Esophagus squamous epithelium (tissue), 5 donors: ENCODE results near the gene PYGB. TPM values are rescaled to one million over a fixed set of nuclear protein-coding genes. Genes with fewer than 3 reads are reported as not detected.

ENCODE experiments used
- DNase-seq: peaks from one replicate; lab custom pipeline; 2025; lab: John Stamatoyannopoulos, UW
- H3K27ac ChIP-seq, 4 donors: fragments of 200-600 bp; sonication (generic); one replicate each; pipeline ENCODE4 v1.5.1; 2016 to 2019; ENCODE audit warnings: mild to moderate bottlenecking in 1 of 4
- H3K27me3 ChIP-seq, 4 donors: fragments of 200-600 bp; sonication (generic); 1 replicate in 3 of 4; 2 replicates in 1 of 4; pipeline versions ENCODE4 v1.5.1 to v1.6.0; 2017 to 2021; ENCODE audit warnings: antibody characterized with exemption in 1 of 4
- H3K36me3 ChIP-seq, 3 donors: fragments of 200-600 bp; sonication (generic); one replicate each; pipeline ENCODE4 v1.5.1; 2016 to 2019
- H3K4me1 ChIP-seq, 3 donors: fragments of 200-600 bp; sonication (generic); one replicate each; pipeline ENCODE4 v1.5.1; 2017 to 2019
- H3K4me3 ChIP-seq, 4 donors: fragments of 200-600 bp; sonication (generic); 1 replicate in 3 of 4; 2 replicates in 1 of 4; pipeline ENCODE4 v1.5.1; 2016 to 2019; ENCODE audit warnings: mild to moderate bottlenecking in 2 of 4, moderate library complexity in 1 of 4
- H3K9me3 ChIP-seq, 3 donors: fragments of 200-600 bp; sonication (generic); one replicate each; pipeline ENCODE4 v1.5.1; 2016 to 2019
- POLR2A ChIP-seq, 4 donors: fragments of 450-650 bp; IDR thresholded peaks; one replicate each; pipeline ENCODE4 v1.6.1; 2017; ENCODE audit warnings: antibody characterized with exemption in 4 of 4, mild to moderate bottlenecking in 4 of 4, moderate library complexity in 3 of 4
- WGBS, 2 donors: methylation state at CpG; one replicate each; pipeline ENCODE4 v1.1.5; 2018; 5-methylcytosine and 5-hydroxymethylcytosine counted together
- intact Hi-C: fragments of 100-400 bp; cut with DNase I; formaldehyde crosslinking; loops from one replicate; pipeline ENCODE4 v1.15.0; 2022
- total RNA-seq, 4 donors: library from RNA; depleted of rRNA; stranded (reverse); fragments of >200 nt; gene quantifications; one replicate each; pipeline ENCODE4 v1.1.0, GENCODE V29; 2016
- TF ChIP-seq, protein P1 (sequence below), 6 experiments: fragments of 450-650 bp in 4 of 6; fragments of 200-600 bp in 2 of 6; sonication (generic) in 2 of 6; IDR thresholded peaks; one replicate each; pipeline ENCODE4 v1.5.1; 2016 to 2019; ENCODE audit warnings: antibody characterized with exemption in 6 of 6, mild to moderate bottlenecking in 4 of 6, moderate library complexity in 4 of 6
- donor health status: DM: yes; HTN: yes; CAD: no.

PYGB gene
- total RNA-seq, 4 donors from 2014 or later = 70.8 to 127 (median 95.6) TPM

DNA sequence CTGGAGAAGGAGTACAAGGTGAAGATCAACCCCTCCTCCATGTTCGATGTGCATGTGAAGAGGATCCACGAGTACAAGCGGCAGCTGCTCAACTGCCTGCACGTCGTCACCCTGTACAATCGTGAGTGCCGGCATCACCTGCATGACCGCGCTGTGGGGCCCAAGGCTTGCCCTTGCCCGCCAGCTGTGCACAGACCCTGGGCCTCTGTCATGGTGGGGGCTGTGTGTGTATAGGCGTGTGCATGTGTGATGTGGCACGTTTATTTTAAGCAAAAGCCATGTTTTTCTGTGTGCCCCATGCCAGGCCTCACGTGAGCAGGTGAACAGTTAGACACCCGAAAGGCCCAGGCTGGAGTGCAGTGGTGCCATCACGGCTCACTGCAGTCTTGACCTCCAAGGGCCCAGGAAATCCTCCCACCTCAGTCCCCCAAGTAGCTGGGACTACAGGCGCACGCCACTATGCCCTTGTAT lies 36.3 kb downstream of the PYGB start:
- no peak for TF ChIP-seq POLR2A (IDR thresholded peaks at IDR 0.05)
- no peak for DNase-seq
- no peak overlapping the region for H3K4me3 ChIP-seq

DNA sequence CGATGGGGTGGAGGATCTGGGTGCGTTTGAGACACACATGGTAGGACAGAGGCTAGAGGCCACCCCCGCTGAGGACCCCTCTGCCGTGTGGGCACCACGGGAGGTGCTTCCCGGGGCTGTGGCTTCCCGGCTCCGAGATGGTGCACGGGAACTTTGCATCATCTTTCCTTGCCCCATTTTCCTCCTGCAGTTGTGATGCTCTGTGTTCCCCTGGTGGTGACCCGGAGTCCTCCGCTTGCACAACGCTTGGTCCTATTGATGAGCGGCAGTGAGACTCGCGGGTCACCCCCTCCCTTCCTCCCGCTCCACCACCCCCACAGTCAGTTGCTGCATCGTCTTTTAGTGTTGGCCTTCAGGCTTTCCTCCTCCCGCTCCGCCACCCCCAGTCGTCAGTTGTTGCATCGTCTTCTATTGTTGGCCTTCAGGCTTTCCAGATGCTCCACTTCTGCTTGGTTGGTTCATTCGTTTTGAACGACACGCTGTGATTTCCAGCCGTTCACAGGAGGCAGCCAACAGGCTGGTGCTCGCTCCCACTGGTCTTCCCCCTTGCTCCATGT lies 37.3 kb downstream of the PYGB start:
- TF ChIP-seq POLR2A (IDR thresholded peaks at IDR 0.05) = no peak
- TF ChIP-seq, protein P1, sequence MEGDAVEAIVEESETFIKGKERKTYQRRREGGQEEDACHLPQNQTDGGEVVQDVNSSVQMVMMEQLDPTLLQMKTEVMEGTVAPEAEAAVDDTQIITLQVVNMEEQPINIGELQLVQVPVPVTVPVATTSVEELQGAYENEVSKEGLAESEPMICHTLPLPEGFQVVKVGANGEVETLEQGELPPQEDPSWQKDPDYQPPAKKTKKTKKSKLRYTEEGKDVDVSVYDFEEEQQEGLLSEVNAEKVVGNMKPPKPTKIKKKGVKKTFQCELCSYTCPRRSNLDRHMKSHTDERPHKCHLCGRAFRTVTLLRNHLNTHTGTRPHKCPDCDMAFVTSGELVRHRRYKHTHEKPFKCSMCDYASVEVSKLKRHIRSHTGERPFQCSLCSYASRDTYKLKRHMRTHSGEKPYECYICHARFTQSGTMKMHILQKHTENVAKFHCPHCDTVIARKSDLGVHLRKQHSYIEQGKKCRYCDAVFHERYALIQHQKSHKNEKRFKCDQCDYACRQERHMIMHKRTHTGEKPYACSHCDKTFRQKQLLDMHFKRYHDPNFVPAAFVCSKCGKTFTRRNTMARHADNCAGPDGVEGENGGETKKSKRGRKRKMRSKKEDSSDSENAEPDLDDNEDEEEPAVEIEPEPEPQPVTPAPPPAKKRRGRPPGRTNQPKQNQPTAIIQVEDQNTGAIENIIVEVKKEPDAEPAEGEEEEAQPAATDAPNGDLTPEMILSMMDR (IDR thresholded peaks at IDR 0.05) = no peak
- 83 to 86% methylated on average over 20 to 26 of the region's 26 CpGs for WGBS, 2 donors
- Histone ChIP-seq H3K27ac (no peak overlapping the region), H3K9me3 (no peaks in the 10 kb centered on the region), H3K4me1 (peaks cover 0 to 19% (median 5%) of the 10 kb centered on the region in 3 donors), H3K27me3 (no peaks in the 10 kb centered on the region), H3K36me3 (peaks cover 40 to 100% (median 60%) of the 10 kb centered on the region in 3 donors), H3K4me3 (no peak overlapping the region)
- intact Hi-C loops = loop anchor here (10.0 kb wide), 1 partner anchor 70 kb away; no protein-coding TSS in a partner anchor
- no peak for DNase-seq

More for the DNA sequence above, 36.3 kb downstream of the PYGB start:
- WGBS, 2 donors = 87 to 88% methylated on average over 8 to 15 of the region's 17 CpGs
- Histone ChIP-seq H3K27ac (no peak overlapping the region), H3K36me3 (peaks cover 48 to 100% (median 61%) of the 10 kb centered on the region in 3 donors), H3K4me1 (peaks cover 5 to 29% (median 7%) of the 10 kb centered on the region in 3 donors), H3K27me3 (no peaks in the 10 kb centered on the region), H3K9me3 (no peaks in the 10 kb centered on the region)
- intact Hi-C loops = loop anchor here (10.0 kb wide), 1 partner anchor 69 kb away; no protein-coding TSS in a partner anchor

DNA sequence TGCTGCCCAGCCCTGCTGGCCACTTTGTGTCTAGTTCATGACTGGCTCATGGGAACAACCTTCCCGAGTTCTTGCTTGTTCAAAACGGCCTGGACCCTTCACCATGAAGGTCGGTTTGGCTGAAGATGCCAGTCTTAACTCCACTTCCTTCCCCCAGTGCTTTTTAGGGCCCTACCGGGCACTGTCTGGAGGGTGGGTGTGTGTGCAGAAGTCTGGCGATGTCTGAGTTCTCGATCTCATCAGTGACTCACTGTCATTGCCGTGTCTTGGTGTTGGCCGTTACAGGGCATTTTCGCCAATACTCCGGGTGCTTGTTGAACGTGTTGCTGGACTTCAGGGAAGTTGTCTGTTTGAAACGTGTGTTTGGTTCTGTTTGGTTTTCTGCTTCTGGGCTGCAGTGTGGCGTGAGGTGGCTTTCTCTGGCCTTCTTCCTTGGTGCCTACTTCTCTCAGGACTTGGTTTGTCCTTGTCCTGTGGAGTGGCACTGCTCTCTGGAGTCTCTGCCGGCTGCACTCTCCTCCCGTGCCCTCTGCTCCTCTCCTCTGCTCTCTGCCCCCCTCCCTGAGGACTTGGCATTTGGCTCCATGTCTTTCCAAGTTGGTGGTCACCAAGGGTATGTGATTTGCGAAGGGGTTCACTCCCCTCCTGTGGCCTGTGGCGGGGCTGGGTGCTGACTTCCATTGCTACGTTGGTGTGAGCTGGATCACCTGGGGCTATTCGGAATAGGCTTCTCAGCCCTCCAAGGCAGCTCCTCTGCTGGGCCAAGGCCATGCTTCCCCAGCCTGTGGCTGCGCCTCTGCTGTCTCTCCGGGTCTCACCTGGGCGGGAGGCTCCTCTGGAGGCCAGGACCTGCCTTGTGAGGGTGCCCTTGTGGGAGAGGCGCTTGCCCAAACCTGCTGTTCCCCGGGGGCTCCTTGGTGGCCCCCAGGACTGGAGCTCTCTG lies 38.2 kb downstream of the PYGB start:
- WGBS, 2 donors = 88 to 93% methylated on average over 16 to 18 of the region's 24 CpGs
- Histone ChIP-seq H3K36me3 (peaks cover 32 to 100% (median 56%) of the 10 kb centered on the region in 3 donors), H3K9me3 (no peaks in the 10 kb centered on the region), H3K4me1 (peaks cover 0 to 10% (median 0%) of the 10 kb centered on the region in 3 donors), H3K27me3 (no peaks in the 10 kb centered on the region), H3K4me3 (no peak overlapping the region), H3K27ac (no peak overlapping the region)
- intact Hi-C loops = loop anchor here (10.0 kb wide), 1 partner anchor 71 kb away; no protein-coding TSS in a partner anchor
- no peak for TF ChIP-seq POLR2A (IDR thresholded peaks at IDR 0.05)
- TF ChIP-seq, protein P1 (IDR thresholded peaks at IDR 0.05) = no peak
- no peak for DNase-seq

DNA sequence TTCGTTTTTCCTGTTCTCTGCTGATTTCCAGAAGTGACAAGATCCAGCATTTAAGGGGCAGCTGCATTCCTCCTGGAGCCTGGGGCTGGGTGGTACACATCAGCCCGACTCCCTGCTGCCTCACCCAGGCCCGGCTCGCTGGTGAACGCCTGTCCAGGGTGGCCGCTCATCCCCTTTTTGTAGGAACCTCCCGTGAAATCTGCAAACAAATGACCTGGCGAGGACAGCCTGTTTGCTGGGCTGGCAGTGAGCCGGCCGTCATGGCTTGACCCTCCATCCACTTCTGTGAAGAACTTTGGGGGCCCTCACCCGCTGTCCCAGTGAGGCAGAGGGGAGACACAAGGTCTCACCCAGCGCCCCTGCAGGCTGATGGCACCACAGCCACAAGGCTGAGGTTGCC lies 39.0 kb downstream of the PYGB start:
- no peak overlapping the region for H3K27ac ChIP-seq
- H3K4me3 ChIP-seq = no peak overlapping the region
- intact Hi-C loops = loop anchor here (10.0 kb wide), 1 partner anchor 72 kb away; no protein-coding TSS in a partner anchor
- H3K4me1 ChIP-seq = peaks cover 0 to 3% (median 0%) of the 10 kb centered on the region in 3 donors
- TF ChIP-seq, protein P1 (IDR thresholded peaks at IDR 0.05) = no peak
- TF ChIP-seq POLR2A (IDR thresholded peaks at IDR 0.05) = no peak
- peaks cover 36 to 100% (median 52%) of the 10 kb centered on the region in 3 donors for H3K36me3 ChIP-seq
- no peaks in the 10 kb centered on the region for H3K27me3 ChIP-seq
- no peaks in the 10 kb centered on the region for H3K9me3 ChIP-seq
- DNase-seq = no peak
- WGBS, 2 donors = 100% methylated on average over 3 to 4 of the region's 12 CpGs

DNA sequence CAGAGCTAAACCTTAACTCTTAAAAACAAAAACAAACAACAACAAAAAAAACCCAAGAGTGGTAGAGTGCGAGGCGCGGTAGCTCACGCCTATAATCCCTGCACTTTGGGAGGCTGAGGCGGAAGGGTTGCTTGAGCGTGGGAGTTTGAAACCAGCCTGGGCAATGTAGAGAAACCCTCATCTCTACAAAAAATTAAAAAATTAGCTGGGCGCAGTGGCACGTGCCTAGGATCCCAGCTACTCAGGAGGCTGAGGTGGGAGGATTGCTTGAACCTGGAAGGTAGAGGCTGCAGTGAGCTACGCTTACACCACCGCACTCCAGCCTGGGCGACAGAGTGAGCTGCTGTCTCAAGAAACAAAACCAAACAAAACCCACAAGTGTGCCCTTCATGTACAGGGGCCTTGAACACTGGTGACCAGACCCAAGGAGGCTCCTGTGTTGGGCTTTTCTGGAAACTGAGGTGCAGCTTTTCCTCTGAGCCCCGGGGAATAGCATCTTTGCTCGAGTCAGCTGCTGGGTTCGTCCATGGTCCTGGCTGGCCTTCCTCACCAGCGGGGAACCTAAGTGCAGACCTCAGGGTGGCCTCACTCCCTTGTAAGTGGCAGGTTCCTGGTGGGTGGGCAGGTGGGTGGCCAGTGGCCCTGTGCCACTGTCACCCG lies 39.9 kb downstream of the PYGB start:
- Histone ChIP-seq H3K4me1 (peaks cover 0 to 9% (median 2%) of the 10 kb centered on the region in 3 donors), H3K36me3 (peaks cover 33 to 100% (median 59%) of the 10 kb centered on the region in 3 donors), H3K27me3 (no peaks in the 10 kb centered on the region), H3K27ac (no peak overlapping the region), H3K9me3 (no peaks in the 10 kb centered on the region), H3K4me3 (no peak overlapping the region)
- intact Hi-C loops = loop anchor here (10.0 kb wide), 1 partner anchor 73 kb away; no protein-coding TSS in a partner anchor
- WGBS, 2 donors = 95 to 97% methylated on average over 11 to 12 of the region's 16 CpGs
- TF ChIP-seq, protein P1 (IDR thresholded peaks at IDR 0.05) = no peak
- TF ChIP-seq POLR2A (IDR thresholded peaks at IDR 0.05) = no peak
- DNase-seq = no peak
